GM12891 (cell line): ENCODE results near the gene AMIGO3.
"Not testable (repeated sequence)": the region's sequence is repeated elsewhere in the genome, so short reads cannot be mapped to it uniquely, and the experiment has no call there.

Experiments used
- POLR2A ChIP-seq: IDR thresholded peaks from 2 replicates; pipeline ENCODE4 v1.6.1; 2011; ENCODE audit warnings: low read depth, low read length, control low read depth
- POLR2AphosphoS5 ChIP-seq: IDR thresholded peaks from 2 replicates; pipeline ENCODE4 v1.6.1; 2011; ENCODE audit warnings: low read depth, low read length, control low read depth
- POU2F2 ChIP-seq: IDR thresholded peaks from 2 replicates; pipeline ENCODE4 v1.6.1; 2011; ENCODE audit warnings: low read depth, mild to moderate bottlenecking, control low read depth, low read length, moderate library complexity
- TAF1 ChIP-seq: IDR thresholded peaks from 2 replicates; pipeline ENCODE4 v1.6.1; 2011; ENCODE audit warnings: low read depth, low read length, control low read depth

GRCh38 chr3:49687424-49687795 is 32.1 kb downstream of the AMIGO3 start:
- TF ChIP-seq TAF1, POLR2AphosphoS5, POLR2A, POU2F2: not testable (repeated sequence)
